Upper lobe of left lung (tissue), 4 donors: ENCODE results near the gene IFNGR1.

ENCODE experiments used
- EP300 ChIP-seq, 4 donors: sonication (generic); formaldehyde crosslinking; IDR thresholded peaks; one replicate each; pipeline ENCODE4 v1.5.1; 2017; ENCODE audit warnings: antibody characterized with exemption in 4 of 4, control low read depth in 2 of 4
- POLR2A ChIP-seq, 4 donors: fragments of 450-650 bp; IDR thresholded peaks; one replicate each; pipeline ENCODE4 v1.5.1; 2016 to 2017; ENCODE audit warnings: antibody characterized with exemption in 4 of 4, mild to moderate bottlenecking in 2 of 4
- POLR2AphosphoS5 ChIP-seq, 2 donors: sonication (generic); formaldehyde crosslinking; IDR thresholded peaks; one replicate each; pipeline ENCODE4 v1.5.1; 2017; ENCODE audit warnings: antibody characterized with exemption in 2 of 2

- TF ChIP-seq EP300 (IDR thresholded peaks at IDR 0.05) (no peak), POLR2AphosphoS5 (IDR thresholded peaks at IDR 0.05) (no peak), POLR2A (IDR thresholded peaks at IDR 0.05) (no peak)
These were observed 43.3 kb downstream of the IFNGR1 start for GRCh38 chr6:137175868-137176245.
